T-helper 2 cell treated with Interferon-gamma antibody and Interleukin-4, amounts not matched to agents 100 ng/mL and 5 ng/mL, for 36 hours (primary cell): ENCODE results near the gene PAF1. TPM values are rescaled to one million over a fixed set of nuclear protein-coding genes. Genes with fewer than 3 reads are reported as not detected.
"Not testable (repeated sequence)": the region's sequence is repeated elsewhere in the genome, so short reads cannot be mapped to it uniquely, and the experiment has no call there.

ENCODE experiments used
- intact Hi-C: fragments of 100-400 bp; cut with micrococcal nuclease; formaldehyde crosslinking; loops from one replicate; pipeline ENCODE4 v1.15.1; 2023
- total RNA-seq: library from RNA; stranded (reverse); gene quantifications from 2 replicates; pipeline ENCODE4 v1.2.3, GENCODE V29; 2022

The PAF1 gene
- total RNA-seq, 1 donor from 2014 or later, result 43.9 TPM

DNA sequence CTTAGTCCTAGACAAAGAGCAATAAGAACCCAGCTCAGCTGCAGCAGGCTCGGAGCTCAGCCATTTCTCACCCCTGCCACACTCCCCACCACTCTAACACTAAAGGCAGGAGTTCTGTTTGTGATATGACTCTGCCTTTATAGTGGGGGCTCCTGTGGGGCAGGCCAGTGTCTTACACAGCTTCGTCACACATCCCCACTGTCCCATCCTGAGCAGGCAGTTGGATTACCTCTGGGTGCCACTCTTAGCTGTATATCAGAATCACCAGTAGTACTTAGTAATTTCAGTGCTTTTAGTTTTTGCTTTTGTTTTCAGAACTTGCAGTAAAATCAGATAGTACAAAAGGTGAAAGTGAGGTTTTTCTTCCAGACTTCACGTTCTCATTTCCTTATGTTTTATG lies 31.9 kb downstream of the PAF1 start:
- intact Hi-C loops, result no loop called here

DNA sequence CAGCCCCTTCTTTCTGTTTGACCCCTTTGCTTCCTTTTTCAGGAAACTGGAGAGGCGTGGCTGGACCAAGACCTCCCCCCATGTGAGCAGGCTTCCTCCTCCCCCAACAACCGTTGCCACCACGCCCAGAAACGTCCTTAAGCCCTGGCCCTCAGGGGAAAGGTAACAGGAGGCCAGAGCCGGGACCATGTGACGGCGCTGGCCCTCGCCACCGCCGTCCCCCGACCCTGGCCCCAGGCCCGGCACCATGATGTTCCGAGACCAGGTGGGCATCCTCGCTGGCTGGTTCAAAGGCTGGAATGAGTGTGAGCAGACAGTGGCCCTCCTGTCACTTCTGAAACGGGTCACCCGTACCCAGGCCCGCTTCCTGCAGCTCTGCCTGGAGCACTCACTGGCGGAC lies 34.3 kb downstream of the PAF1 start:
- intact Hi-C loops, result no loop called here

DNA sequence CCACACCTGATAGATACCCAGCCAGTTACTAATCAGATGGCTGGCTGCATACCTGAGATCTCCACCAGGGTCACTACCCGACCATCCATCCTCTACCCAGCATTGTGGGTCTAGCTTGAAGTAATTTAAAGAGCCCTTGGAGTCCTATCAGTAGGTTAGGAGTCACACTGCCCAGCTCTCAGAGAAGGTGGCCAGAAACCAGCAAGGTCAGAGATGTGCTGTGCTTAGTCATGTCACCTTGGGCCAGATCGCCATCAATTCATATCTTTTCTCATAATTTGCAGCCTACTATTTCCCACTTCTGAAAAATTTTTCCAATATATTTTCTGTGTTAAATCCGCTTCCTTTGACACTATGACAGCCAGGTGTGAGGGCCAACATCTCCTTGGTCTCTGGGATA lies 34.8 kb downstream of the PAF1 start:
- intact Hi-C loops, result no loop called here

DNA sequence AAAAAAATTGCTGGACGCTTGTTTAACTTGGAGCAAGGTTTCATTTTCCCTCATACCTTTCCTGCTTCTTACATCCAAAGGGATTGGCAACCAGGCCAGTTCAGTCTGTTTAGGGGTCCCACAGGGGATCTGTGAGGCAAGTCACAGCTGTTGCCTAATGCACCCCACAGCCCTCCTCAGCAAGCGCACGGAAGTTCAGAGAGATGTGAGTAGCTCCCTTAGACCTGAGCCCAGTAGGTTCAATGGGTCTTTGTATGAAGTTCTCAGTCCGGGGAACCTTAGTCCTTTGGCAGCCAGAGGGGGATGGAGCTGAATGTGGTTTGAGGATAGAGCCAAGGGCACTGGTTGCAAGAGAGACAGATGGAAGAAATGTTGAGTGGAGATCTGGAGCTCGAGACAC lies 35.7 kb downstream of the PAF1 start:
- intact Hi-C loops, result no loop called here

DNA sequence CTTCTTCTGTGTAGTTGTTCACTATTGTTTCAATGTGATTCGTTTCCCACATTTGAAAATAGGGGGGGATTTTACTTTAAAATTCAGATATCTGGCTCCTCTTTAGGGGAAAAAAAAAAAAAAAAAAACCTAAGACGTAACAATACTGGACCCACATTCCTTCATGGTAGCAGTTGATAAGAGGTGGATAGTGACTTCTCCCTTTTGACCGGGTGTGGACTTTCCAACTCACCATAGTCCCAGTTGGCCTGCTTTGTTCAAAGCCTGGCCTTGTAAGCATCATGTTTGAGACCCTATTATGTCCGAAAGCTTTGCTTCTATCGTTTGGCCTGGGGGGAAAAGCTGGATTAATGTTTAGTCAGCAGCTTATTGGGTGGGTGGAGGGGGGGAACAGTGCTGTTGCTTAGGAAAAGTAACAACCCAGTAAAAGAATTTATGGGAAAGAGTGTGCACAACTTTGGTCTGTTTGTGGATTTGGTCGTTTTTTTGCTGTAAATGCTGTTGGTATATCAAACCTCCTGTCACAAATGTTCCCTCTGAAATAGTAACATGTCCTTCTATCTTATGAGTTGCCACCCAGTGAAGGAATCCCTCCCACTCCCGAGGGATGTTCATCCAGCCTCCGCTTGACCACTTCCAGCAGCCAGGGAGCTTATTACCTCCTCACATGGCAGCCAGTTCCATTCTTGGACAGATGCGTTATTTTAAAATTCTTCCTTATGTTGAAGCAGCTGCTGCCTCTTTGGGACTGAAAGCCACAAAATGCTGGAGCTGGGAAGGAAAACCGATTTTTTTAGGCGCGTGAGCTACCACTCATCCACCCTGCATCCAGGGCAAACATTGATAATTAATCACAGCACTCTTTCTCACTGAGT lies 38.3 kb downstream of the PAF1 start:
- intact Hi-C loops, result no loop called here

DNA sequence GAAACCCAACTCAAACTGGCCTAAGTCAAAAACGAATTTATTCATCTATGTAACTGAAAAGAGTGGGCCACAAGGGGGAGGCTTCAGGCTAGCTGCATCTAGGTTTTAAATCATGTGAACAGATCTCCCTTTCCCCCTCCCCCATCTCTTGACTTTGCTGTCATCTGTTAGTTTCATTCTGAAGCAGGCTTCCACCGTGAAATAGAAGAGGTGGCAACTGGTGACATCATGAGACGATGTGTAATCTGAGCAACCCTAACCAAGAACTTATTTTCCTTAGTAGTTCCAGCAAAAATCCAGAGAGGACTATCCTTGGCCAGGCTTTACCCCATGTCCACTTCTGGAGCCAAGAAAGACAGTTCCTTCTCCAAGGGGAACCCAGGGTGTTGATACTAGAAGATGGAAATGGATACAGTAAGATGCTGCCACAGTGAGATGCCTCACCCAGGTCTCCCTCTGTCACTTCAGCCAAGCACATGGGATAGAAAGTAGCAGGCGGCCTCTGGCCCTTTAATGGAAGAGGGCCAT lies 39.3 kb downstream of the PAF1 start:
- intact Hi-C loops, result no loop called here

DNA sequence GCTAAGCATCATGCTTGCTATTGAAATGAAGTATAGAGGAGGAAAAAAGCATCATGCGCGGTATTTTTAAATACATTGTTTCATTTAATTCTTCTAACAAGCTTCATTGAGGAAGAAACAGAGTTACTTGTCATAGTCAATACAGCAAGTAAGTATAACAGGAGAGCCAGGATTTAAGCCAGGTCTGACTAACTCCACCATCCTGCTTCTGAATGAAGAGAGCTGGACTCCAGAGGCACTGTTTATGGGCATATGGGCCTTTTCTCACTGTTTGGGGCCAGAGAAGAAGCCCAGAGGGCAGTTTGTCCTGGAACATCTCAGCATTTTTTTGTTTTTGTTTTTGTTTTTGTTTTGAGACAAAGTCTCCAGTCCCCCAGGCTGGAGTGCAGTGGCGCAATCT lies 40.8 kb downstream of the PAF1 start:
- intact Hi-C loops, result no loop called here

DNA sequence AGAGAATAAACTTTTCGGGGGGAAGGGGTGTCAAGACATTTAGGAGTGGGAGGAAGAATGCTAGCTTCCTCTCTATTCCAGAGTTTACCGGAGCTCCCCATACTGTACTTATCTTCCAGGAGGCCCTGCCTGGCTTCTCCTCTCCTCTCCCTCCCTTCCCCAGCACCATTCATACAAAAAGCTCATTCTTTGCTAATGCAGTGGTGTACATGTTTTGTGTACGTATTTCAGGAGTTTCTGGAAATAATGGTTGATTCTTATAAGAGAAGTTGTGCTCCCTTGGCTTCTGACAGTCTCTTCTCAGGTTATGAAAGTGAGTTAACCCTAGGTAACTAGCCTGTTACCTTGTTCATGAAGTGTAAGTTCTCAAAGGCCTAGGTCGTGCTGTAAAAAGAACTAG lies 41.6 kb downstream of the PAF1 start:
- intact Hi-C loops, result no loop called here

DNA sequence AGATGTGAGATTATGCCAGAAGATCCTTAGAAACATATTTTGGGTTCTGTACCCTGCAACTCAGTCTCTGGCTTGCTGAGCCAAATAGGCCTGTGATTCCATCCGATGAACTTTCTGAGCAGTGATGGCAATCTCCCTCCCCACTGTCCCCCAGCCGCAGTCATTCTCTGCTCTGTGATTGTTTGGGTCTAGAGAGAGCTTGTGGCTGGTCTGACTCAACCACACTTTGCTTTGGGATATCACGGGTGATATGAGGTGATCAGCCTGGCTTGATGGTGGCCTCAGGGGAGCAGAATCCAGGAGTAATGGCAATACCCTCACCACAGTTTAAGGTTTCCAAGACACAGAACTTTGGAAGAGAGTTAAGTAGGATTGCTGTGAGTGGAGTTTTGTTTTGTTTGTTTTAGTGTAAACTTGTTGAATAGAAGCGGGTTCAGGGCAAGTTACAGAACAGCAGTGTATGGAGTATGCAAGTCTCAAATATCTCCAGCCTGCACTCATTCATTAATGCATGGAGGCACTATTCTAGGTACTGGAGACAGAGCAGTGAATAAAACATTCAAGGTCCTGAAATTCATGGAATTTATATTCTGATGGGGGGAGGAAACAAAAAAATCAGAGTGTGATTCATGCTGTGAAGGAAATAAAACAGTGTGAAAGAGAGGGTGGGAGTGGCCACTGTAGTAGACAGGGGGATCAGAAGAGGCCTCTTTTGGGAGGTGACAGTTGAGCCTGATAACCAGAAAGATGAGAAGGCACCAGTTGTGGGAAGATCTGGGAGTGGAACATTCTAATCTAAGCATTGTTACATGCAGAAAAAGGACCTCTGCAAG lies 43.4 kb downstream of the PAF1 start:
- intact Hi-C loops, result no loop called here

DNA sequence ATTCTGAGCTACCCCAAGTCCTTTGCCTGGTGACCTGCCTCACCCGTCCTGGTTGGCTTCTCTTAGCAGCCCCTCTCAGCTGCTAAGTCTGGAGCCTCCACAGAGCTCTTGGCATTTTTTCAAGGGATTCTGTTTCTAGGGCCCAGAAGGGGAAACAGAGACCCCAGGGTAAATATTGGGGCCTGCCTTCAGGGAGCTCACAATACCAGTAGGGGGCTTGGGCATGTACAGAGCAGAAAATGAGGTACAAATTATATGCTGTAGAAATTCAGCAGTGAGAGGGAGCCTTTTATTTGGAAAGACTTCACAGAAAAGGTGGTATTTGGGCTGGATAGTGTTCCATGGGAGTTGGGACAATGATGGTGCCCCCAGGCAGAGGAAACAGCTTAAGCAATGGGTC lies 45.0 kb downstream of the PAF1 start:
- intact Hi-C loops, result no loop called here

DNA sequence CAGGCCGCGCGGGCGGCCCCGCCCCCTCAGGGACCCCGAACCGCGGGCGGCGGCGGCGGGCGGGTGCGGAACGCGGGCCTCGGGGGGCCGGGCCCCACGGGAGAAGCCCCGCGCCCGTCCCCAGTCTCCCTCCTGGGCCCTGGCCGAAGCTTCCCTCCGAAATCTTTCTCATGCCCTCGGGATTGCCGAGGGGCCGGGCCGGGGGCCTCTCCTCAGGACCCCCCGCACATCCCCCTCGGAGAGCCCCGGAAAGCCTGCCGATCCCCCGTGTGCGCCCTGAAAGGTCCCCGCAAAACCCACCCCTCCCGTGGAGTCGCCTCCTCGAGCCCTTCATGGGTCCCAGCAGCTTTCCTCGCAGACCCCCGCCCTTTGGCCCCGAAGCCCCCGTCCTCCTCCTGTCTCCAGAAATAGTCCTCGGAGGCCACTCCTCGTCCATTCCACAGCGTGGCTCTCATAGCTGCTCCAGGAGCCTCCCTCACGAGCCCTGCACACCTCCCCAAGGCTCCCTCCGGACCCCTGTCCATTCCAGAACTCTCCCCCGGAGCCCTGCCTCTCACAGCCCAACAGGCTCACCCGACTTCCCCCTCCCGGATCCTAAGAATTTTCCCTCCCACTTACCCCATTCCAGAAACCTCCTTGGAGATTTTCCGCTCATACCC lies 48.1 kb downstream of the PAF1 start:
- intact Hi-C loops, result loop anchor here (1.0 kb wide), 3 partner anchors 49 to 220 kb away; partner anchors contain the start of genes MED29, PAF1 and PLEKHG2

DNA sequence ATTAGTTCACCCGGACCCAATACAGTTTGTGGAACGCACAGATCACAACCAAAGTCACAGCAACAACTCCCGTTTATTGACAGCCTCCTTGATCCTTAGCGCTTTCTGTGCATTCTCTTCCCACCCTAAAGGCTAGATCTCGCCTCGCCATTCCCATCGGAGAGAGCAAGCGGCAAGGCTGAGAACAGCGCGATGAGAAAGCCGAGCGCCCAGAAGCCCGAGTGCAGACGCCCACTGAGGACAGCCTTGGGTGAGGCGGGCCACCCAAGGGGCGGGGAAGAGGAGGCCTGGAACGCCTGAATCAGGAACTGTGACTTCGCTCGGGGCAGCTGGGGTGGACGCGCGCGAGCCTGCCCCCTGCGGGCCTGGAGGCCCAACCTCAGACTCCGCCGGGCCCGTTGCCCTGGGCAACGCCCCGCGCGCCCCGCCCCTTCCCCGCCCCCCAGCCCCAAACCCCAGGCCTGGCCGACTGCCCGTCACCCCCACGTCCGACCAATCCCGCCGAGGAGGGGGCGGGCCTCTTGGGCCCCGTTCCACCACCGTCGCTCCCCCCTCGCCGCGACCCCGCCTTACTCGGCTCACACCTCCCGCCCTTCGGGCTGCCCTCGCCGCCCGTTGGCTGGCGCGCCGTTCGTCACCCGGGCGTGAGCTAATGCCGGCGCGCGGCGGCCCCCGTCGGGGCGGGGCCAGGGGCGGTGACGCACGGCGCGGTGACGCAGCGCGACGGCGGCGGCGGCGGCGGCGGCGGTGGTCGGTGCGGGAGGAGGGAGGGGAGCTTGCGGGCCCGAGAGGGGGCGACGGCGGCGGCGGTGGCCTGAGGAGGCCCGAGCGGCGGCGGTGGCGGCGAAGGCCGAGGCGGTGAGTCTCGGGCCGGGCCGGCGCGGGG lies 48.9 kb downstream of the PAF1 start, which contains the start of gene SAMD4B:
Gene SAMD4B (plus strand): TSS at position 703 of the 886 bp plus-strand sequence. CDS start 14,473 bp downstream, outside the sequence.
- intact Hi-C loops, result loop anchor here (1.0 kb wide), 3 partner anchors 49 to 220 kb away; partner anchors contain the start of genes MED29, PAF1 and PLEKHG2

DNA sequence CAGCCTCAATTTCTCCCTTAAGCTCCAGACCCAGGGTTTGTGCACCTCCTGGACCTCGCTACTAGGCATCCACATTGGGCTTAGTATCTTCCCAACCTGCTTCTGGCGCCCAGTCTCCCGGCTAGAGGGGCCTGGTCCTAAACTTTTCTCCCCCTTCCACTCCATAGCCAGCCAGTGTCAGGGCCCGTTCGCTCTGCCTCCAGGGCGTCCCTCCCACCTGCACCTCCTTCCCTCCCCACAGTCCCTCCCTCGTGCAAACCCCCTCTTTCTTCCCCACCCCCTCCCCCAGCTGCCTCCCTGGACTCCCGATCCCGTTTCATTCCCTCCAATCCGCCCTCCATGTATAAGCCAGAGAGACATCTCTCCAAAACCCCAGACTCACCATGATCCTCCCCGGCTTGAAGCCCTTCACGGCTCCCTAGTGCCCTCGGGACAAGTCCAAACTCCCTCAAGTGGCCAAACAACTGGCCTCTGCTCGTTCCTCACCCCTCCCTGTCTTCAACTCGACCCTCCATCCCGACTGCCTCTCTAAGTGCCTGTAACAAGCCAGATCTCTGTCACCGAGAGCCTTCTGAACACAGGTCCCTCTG lies 49.7 kb downstream of the PAF1 start:
- intact Hi-C loops, result no loop called here

DNA sequence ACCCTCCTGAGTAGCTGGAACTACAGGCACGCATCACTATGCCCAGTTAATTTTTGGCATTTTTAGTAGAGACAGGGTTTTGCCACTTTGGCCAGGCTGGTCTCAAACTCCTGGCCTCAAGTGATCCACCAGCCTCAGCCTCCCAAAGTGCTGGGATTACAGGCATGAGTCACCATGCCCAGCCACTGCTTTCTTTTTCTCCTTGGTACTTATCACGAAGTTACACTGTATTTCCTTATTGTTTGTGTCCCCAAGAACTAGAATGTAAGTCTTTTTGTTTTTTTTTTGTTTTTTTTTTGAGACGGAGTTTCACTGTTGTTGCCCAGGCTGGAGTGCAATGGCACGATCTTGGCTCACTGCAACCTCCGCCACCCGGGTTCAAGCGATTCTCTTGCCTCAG lies 50.8 kb downstream of the PAF1 start:
- intact Hi-C loops, result not testable (repeated sequence)

DNA sequence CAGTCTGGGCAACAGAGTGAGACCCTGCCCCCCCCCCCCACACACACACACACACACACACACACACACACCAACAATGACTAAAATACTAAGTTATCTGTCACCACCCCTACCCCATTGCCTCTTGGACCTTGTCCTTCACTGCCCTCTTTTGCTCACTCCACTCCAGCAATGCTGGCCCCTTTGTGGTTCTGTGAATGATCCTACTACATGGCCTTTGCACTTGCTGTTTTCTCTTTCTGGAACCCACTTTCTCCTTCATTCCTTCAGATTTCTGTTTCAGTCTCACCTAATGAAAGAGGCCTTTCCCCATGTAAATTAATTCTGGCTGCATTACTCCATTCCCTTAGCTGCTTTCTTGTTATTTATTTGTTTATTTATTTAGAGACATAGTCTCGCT lies 51.2 kb downstream of the PAF1 start:
- intact Hi-C loops, result no loop called here

DNA sequence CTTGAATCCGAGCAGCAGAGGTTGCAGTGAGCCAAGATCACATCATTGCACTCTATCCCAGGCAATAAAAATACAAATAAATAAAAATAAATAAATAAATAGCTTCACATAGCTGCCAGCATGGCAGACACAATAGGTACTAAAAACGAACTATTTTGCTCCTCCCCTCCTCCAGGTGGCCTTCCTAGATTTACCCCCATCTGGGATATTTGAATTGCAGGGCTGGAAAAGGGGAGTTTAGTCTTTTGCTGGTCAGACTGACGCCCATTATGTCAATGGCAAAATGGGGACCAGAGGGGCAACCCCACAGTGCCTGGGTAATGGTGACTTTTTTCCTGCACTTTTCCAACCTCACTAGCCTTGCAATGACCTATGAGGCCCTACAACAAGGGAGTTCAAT lies 54.4 kb downstream of the PAF1 start:
- intact Hi-C loops, result loop anchor here (2.0 kb wide), 1 partner anchor 212 kb away; the partner anchor contains the start of gene PAK4
